DOHH2 (cell line): ENCODE data around the gene ABI1.

Experiments
- EZH2phosphoT487 ChIP-seq: fragments of 200-600 bp; sonication (generic); IDR thresholded peaks from 2 replicates; pipeline ENCODE4 v1.6.1; 2017; ENCODE audit warnings: borderline replicate concordance, mild to moderate bottlenecking, antibody characterized with exemption, low read length, moderate library complexity, mixed read lengths
- TF ChIP-seq, protein P1 (sequence below): fragments of 200-600 bp; sonication (generic); IDR thresholded peaks from one replicate; pipeline ENCODE4 v1.5.1; 2014; ENCODE audit warnings: antibody characterized with exemption, mild to moderate bottlenecking, low read depth, low read length; ENCODE audit not compliant: poor library complexity, severe bottlenecking

DNA sequence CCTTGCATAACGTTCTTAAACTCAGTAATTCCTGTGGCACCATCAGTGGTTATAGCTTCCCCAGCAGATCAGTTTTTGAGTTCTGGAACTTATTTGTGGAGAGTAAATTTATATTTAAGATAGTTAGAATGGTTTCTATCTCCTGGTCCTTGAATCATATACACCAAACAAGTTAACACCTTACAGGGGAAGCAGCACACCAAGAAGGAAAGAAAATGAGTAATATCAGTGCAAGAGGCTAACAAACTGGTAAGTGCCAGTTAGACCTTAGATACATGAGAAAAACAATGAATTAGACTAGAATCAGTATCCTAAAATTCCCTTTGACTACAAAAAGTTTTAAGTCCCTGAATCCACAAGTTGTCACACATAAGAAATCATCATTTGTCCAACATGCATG lies 54.2 kb downstream of the ABI1 start:
- TF ChIP-seq, protein P1, sequence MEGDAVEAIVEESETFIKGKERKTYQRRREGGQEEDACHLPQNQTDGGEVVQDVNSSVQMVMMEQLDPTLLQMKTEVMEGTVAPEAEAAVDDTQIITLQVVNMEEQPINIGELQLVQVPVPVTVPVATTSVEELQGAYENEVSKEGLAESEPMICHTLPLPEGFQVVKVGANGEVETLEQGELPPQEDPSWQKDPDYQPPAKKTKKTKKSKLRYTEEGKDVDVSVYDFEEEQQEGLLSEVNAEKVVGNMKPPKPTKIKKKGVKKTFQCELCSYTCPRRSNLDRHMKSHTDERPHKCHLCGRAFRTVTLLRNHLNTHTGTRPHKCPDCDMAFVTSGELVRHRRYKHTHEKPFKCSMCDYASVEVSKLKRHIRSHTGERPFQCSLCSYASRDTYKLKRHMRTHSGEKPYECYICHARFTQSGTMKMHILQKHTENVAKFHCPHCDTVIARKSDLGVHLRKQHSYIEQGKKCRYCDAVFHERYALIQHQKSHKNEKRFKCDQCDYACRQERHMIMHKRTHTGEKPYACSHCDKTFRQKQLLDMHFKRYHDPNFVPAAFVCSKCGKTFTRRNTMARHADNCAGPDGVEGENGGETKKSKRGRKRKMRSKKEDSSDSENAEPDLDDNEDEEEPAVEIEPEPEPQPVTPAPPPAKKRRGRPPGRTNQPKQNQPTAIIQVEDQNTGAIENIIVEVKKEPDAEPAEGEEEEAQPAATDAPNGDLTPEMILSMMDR, result no peak
- no peak for TF ChIP-seq EZH2phosphoT487
